Midbrain (tissue), 1 donor: ENCODE data around the gene BAG1.

Experiments used
- DNase-seq: peaks from one replicate; lab custom pipeline; 2025; lab: John Stamatoyannopoulos, UW

Gene BAG1

GRCh38 chr9:33273266-33273971 lies 8.9 kb upstream of the BAG1 start:
- no peak for DNase-seq

- DNase-seq = no peak
These were observed 7.6 kb upstream of the BAG1 start for GRCh38 chr9:33272061-33272460.

- DNase-seq = no peak
These were observed 5.6 kb upstream of the BAG1 start for GRCh38 chr9:33270146-33270545.

GRCh38 chr9:33267151-33267767 lies 2.8 kb upstream of the BAG1 start:
- no peak for DNase-seq

GRCh38 chr9:33265211-33265865 lies 830 bp upstream of the BAG1 start:
- DNase-seq = no peak

GRCh38 chr9:33264003-33264472 lies 470 bp downstream of the BAG1 start:
- DNase-seq = peak; percentile 41

GRCh38 chr9:33263131-33264002 lies 1.1 kb downstream of the BAG1 start:
- DNase-seq = no peak

GRCh38 chr9:33260372-33260771 lies 4.1 kb downstream of the BAG1 start:
- no peak for DNase-seq

- no peak for DNase-seq
These were observed 7.2 kb downstream of the BAG1 start for GRCh38 chr9:33257276-33257675.

GRCh38 chr9:33256236-33256635 lies 8.3 kb downstream of the BAG1 start:
- no peak for DNase-seq

- no peak for DNase-seq
These were observed 9.0 kb downstream of the BAG1 start for GRCh38 chr9:33255471-33255870.

- no peak for DNase-seq
These were observed 9.5 kb downstream of the BAG1 start for GRCh38 chr9:33255014-33255413.

GRCh38 chr9:33254211-33254610 lies 10.3 kb downstream of the BAG1 start:
- DNase-seq = no peak

GRCh38 chr9:33250458-33250995 lies 14.0 kb downstream of the BAG1 start:
- no peak for DNase-seq

GRCh38 chr9:33249983-33250382 lies 14.5 kb downstream of the BAG1 start:
- DNase-seq = no peak

- no peak for DNase-seq
These were observed 15.3 kb downstream of the BAG1 start for GRCh38 chr9:33249087-33249658.

GRCh38 chr9:33248606-33249005 lies 15.9 kb downstream of the BAG1 start:
- no peak for DNase-seq

- no peak for DNase-seq
These were observed 18.1 kb downstream of the BAG1 start for GRCh38 chr9:33246269-33246860.

- DNase-seq = no peak
These were observed 19.2 kb downstream of the BAG1 start for GRCh38 chr9:33245341-33245740.

GRCh38 chr9:33244137-33244784 lies 20.2 kb downstream of the BAG1 start:
- no peak for DNase-seq
